HFF-Myc (cell line): ENCODE results near the gene PCNX3.

Source experiments
- DNase-seq: peaks from one replicate; pipeline ENCODE4 v3.0.0-alpha.2; 2011; ENCODE audit warnings: low read depth; ENCODE audit errors: extremely low read depth
- H3K4me3 ChIP-seq: replicated peaks from 2 replicates; pipeline ENCODE4 v1.5.1; 2011; ENCODE audit warnings: low read depth, mild to moderate bottlenecking, control low read depth, low read length
- TF ChIP-seq, protein P1 (sequence below): IDR thresholded peaks from 2 replicates; pipeline ENCODE4 v1.5.1; 2012; ENCODE audit warnings: mild to moderate bottlenecking, low read depth, low read length, control low read depth; ENCODE audit errors: missing control alignments

The PCNX3 gene

DNA sequence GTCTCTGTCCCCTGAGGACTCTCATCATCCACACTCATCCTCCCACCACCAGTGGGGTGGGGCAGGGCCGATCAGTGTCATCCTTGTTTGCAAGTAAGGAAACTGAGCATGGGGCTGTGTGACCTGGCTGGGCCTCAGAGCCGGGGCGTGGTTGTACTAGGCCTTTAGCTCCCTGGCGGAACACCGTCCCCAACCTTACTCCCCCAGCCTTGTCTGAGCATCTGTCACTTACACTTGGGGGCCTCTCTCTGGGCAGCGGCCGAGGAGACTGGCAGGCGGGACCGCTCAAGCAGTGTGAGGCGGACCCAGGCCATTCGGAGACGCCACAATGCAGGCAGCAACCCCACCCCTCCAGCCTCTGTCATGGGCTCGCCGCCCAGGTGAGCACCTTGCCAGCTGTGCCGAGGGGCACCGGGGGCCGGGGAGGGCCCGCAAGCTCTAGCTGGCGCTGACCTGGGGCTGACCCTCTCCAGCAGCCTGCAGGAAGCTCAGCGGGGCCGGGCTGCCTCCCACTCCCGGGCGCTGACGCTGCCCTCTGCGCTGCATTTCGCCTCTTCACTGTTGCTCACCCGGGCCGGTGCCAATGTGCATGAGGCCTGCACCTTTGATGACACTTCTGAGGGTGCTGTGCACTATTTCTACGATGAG is 3.8 kb downstream of the PCNX3 start:
- TF ChIP-seq, protein P1, sequence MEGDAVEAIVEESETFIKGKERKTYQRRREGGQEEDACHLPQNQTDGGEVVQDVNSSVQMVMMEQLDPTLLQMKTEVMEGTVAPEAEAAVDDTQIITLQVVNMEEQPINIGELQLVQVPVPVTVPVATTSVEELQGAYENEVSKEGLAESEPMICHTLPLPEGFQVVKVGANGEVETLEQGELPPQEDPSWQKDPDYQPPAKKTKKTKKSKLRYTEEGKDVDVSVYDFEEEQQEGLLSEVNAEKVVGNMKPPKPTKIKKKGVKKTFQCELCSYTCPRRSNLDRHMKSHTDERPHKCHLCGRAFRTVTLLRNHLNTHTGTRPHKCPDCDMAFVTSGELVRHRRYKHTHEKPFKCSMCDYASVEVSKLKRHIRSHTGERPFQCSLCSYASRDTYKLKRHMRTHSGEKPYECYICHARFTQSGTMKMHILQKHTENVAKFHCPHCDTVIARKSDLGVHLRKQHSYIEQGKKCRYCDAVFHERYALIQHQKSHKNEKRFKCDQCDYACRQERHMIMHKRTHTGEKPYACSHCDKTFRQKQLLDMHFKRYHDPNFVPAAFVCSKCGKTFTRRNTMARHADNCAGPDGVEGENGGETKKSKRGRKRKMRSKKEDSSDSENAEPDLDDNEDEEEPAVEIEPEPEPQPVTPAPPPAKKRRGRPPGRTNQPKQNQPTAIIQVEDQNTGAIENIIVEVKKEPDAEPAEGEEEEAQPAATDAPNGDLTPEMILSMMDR, result no peak

DNA sequence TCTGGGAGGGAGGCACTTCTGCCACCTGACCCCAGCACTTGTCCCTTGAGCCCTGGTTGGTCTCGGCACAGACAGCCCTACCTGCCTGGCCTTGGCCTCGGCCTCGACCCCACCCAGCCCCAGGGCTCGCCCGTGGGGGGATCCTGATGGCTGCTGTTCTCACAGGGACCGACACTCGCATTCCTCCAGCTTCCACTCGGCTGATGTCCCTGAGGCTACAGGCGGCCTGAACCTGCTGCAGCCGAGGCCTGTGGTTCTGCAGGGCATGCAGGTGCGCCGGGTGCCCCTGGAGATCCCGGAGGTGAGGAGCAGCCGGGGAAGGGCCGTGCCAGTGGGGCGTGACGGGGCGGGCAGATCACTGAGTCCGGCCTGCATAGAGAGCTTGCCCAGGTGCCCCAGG is 5.1 kb downstream of the PCNX3 start:
- H3K4me3 ChIP-seq, result no peak overlapping the region
- TF ChIP-seq, protein P1, result no peak
- DNase-seq, result no peak

More for the DNA sequence above, 3.8 kb downstream of the PCNX3 start:
- no peak for DNase-seq
- no peak overlapping the region for H3K4me3 ChIP-seq

DNA sequence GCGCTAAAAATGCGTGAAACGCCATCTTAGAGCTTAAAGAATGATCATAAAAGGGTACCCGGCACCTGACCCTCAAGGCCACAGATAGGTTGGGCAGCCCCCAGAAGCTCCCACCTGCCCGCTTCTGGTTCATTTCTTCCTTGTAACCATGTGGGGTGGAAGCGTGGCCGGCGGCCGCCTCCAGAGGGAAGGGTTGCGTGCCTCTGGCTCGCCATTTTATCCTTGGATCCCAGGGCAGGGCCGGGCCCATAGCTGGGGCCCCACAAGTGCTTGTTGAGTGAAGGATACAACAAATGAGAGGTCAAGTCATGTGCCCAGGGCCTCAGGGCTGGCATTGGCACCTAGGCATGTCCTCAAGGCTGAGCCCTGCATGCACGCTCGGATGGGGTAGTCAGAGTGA is 5.9 kb downstream of the PCNX3 start:
- H3K4me3 ChIP-seq, result no peak overlapping the region
- no peak for DNase-seq
- TF ChIP-seq, protein P1, result no peak

DNA sequence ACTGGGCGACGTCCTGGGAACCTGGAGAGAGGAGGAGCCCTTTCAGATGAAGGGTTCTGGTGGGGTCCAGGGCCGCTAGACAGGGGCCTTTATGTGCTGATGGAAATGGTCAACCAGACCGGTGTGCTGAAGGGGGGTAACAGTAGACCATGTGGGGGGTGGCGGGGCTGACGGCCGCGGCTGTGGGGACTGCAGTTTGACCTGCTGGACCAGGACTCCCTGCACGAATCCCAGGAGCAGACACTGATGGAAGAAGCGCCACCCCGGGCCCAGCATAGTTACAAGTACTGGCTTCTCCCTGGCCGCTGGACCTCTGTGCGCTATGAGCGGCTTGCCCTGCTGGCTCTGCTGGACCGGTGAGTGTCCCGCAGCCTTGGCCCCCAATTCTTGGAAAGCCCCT is 6.4 kb downstream of the PCNX3 start:
- no peak overlapping the region for H3K4me3 ChIP-seq
- DNase-seq, result no peak
- TF ChIP-seq, protein P1, result no peak

DNA sequence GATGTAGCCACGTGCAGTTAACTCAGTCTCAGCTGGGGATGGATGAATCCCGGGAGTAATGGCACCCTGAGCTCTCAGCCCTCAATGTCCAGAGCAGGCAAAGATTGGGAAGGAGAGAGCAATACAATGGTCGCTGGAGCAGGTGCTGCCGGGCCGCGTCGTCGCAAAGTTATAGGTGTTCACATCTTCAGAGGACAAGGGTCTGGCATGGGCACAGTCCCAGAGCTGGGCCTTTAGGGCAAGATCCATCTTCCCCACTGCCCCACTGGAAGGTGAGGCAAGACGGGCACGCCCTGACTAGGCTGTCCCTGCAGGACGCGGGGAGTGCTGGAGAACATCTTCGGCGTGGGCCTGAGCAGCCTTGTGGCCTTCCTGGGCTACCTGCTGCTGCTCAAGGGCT is 7.6 kb downstream of the PCNX3 start:
- no peak overlapping the region for H3K4me3 ChIP-seq
- no peak for DNase-seq
- TF ChIP-seq, protein P1, result no peak

DNA sequence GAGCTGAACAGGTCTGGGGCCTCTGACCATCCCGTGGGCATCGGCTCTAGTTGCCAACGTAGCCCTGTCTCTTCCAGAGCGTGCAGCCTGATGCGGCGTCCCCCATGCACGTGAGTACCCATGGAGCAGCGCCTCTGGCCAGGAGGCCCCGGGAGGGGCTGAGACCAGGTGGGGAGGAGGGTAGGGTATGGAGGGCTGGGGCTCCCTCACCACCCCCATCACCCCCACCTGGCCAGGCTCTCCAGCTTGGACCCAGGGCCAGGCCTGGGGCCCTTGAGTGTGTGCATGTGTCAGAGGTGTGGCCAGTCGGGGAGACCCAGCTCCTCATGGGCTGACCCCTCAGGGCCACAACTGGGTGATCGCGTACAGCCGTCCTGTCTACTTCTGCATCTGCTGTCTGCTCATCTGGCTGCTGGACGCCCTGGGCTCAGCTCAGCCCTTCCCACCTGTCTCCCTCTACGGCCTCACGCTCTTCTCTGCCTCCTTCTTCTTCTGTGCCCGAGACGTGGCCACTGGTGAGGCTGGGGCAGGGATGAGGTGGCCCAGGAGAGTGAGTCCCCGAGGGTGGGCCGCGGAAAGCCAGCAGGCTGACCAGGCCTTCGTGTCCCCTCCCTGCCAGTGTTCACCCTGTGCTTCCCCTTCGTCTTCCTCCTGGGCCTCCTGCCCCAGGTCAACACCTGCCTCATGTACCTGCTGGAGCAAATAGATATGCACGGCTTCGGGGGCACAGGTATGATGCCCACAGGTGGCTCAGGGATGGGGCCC is 8.5 kb downstream of the PCNX3 start:
- H3K4me3 ChIP-seq, result no peak overlapping the region
- TF ChIP-seq, protein P1, result no peak
- DNase-seq, result no peak
